GM18498 (cell line): Measurements from ENCODE around the gene PRB2.
"Not testable (repeated sequence)": the region's sequence is repeated elsewhere in the genome, so short reads cannot be mapped to it uniquely, and the experiment has no call there.

Experiments
- ATAC-seq: cut with Tn5 transposase; IDR thresholded peaks from one replicate; pipeline ENCODE4 v1.9.1; 2021; ENCODE audit warnings: mild to moderate bottlenecking, moderate library complexity; ENCODE audit not compliant: unreplicated experiment

Gene PRB2

DNA sequence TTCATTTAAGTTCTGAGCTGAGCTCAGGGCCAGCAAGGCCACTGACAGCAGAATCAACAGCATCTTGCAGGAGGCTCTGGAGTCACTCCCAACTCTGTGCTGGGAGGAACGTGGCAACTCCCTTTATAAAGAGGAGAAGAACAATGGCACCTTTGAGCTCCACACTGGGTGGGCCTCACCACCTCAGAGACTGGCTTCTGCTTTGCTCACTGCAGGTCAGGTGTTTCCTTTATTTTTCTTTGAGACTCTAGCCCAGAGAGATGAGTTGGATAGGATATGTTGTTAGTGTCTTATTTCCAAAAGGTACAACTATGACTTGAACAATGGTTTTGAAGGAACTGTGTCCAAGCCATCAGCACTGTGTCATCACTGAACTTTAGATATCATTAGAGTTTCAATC, at the start of gene PRB2:
TSS of gene PRB2 (minus strand) at position 101 of the 400 bp plus-strand sequence. CDS start at position 63, 38 bp downstream.
- ATAC-seq, result not testable (repeated sequence)

DNA sequence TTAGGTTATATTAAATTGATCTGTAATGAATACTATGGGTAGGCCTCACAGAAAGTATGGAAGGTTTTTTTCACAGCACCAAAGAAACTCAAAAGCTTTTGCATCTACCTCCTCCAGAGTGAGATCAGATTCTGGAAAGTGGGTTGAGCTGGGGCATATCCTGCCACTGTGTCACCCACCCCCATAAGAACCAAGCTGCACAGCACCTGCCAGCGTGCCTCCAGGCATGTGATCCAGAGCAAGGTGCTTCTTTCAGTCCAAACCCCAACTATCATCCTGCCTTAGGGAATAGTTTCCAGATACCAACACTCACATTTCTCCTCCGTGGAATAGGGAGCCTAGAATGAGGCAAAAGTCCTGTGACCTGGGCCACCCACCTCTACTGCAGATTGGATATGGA, 42.6 kb upstream of the PRB2 start:
- no peak for ATAC-seq

DNA sequence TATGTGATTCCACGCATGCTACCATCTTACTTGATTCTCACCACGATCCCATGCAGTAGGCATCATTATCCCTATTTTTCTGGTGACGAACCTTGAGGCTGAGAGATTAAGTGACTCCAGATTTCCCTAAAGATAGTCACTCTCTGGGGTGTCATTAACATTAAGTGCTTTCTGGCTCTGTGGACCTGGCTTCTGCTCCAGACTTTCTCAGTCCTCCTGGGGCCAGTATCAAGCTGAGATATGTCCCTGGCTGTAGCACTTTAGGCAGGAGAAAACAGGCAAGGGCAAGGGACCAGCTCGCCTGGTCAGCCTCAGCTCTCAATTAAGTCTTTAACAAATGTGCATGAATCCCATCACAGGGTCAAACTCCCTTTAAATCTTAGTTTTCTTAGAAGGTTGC, 38.3 kb upstream of the PRB2 start:
- no peak for ATAC-seq

DNA sequence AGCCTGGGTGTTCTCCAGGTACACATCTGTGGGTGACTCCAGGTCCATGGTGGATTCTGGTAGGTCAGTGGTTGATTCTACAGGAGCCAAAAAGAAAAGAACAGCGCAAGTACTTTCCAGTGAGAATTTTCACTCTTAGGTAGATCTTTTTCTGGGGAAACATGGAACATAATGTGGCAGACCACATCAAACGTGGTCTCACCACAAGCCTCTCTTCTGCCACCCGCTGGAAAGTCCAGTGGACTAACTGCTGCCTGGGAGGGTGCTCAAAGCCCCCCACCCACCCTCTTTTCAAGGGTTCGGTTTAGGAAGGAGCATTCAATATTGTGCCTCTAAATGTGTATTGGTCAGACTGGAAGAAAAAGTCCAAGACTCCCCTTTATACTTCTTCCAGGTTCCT, 36.1 kb upstream of the PRB2 start:
- no peak for ATAC-seq

DNA sequence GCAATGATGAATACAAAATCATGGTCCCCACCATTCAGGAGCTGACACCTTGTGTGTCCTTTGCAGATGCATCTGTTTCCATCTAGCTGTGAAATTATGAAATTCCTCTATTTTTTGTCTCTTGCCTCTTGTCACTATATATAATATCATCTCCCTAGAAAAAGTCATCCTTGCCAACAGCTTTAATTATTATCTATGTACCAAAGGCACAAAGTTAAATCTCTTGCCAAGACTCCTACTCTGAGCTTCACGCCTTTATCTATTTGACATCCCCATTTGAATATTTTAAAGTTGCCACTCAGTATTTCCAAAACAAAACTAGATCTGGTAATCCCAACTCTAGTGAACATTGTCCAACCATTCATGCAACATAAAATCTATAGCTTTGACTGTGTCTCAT, 32.0 kb upstream of the PRB2 start:
- no peak for ATAC-seq

DNA sequence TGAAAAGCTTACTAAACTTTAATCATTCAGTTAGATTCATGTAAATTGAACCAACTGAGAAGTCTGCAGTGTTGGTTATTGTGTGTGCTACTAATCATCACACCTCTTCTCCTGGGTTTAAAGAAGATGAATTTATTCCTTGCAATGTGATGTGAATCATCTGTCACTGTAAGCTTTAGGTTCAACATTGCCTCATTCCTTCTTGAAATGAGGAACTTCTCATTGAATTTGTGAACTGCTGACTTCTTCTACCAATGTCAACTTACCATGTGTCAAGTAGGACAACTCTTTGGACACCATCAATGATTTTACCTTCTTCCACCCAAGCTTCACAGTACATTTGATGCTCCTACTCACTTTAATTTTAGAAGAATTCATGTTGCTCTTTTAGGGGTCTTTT, 17.4 kb upstream of the PRB2 start:
- no peak for ATAC-seq

DNA sequence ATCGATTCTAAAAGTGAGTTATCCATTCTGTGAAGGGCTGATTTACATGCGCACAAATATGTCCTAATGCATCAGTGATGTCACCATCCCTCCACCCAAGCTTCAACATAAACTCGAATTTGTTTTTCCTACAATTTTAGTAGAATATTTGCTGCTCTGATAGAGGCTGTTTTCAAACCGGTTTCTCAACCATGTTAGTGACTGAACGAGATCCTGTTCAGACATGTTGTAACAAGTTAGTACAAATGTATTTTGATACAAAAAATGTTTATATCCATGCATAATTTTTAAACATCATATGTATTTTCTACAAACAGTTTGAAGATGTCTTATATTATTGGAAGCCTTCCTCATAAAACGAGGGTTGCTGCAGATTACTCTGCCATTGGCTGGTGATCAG, 12.7 kb upstream of the PRB2 start:
- ATAC-seq, result no peak

DNA sequence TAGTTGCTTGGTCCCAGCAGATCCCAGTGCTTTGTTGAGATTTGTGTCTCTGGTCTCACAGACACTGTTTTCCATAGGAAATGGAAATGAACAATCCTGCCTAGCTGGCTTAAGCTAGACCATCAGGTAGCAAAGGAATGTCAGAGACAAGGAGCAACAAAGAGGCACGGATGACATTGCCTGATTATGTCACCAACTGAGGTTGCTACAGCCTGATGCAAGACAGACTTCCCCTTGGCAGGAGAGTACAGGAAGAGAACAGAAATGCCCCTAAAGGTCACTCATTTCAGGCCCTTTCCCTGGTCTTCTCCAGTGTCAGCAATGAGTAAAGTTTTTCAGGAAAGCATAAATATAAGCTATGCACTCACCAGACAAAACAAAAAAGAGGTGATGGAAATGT, 2.0 kb upstream of the PRB2 start:
- ATAC-seq, result no peak

DNA sequence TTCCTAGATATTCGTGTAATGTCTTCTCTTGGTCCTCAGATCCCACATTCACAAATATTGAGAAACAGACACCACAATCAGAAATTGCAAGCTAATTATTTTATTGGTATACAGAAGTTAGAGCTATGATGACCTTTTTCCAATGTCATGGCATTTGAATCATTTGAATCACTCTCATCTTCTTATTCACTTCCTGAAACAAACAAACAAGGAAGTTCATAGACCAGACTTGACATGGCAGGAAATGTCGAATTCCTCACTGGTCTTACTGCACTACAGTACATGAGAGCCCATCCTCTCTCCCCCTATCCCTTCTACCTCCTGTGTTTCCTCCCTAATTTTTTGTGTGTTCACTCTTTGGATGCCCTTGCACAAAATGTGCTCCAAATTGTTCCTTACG, 3.9 kb downstream of the PRB2 start:
- ATAC-seq, result not testable (repeated sequence)

DNA sequence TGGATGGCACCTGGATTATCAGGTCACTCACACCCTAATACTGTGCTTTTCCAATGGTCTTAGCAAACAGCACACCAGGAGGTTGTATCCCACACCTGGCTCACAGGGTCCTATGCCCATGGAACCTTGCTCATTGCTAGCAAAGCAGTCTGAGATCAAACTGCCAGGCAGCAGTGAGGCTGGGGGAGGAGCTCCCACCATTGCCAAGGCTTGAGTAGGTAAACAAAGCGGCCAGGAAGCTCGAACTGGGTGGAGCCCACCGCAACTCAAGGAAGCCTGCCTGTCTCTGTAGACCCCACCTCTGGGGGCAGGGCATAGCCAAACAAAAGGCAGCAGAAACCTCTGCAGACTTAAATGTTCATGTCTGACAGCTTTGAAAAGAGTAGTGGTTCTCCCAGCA, 17.9 kb downstream of the PRB2 start:
- not testable (repeated sequence) for ATAC-seq

DNA sequence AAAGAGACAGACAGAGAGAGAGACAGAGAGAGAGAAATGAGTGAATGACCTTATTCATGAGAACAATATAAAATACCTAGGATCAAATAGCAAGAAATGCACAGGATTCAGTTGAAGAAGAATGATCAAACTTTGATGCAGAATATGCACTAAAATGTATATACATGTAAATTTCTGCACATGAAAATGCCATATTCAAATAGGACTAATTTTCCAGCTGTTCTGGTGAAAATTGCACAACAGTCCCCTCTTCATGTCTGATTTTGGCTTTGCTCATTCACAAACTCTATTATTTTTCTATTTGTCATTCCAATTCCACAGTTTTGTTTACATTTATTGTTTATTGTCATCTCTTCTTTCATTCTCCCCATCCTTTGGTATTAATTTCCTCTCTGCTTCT, 34.2 kb downstream of the PRB2 start:
- no peak for ATAC-seq

DNA sequence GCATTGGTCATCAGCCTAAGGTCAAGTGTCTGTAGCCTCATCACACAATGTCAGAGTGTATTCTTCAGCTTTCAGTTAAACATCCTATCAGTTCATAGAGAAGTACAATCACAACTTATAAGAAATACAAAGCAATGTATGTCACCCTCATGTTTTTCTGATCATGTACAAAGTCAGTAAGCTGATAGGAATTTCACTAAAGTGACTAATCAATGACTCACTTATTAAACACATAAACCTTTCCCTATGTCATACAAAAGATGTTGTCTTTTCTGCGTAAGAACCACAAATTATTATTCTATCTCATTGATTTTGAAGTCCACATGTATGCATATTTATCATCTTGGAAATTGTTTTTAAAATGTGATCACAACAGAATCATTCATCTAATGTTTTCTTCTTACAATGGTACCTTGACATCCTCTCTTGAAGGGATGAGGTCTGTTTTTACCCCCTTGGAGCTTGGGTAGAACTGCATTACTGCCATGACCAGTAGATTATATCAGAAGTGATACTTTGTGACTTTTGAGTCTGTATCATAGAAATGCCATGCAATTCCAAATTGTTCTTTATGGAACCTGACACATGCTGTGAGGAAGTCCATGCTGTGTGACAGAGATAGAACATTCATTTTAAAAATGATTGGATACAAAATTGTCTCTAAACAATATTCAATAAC, 35.0 kb downstream of the PRB2 start:
- ATAC-seq, result not testable (repeated sequence)

DNA sequence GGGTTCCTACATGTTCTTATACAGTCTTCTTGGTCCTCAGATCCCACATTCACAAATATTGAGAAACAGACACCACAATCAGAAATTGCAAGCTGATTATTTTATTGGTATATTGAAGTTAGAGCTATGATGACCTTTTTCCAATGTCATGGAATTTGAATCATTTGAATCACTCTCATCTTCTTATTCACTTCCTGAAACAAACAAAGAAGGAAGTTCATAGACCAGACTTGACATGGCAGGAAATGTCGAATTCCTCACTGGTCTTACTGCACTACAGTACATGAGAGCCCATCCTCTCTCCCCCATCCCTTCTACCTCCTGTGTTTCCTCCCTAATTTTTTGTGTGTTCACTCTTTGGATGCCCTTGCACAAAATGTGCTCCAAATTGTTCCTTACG, 43.6 kb downstream of the PRB2 start:
- not testable (repeated sequence) for ATAC-seq

DNA sequence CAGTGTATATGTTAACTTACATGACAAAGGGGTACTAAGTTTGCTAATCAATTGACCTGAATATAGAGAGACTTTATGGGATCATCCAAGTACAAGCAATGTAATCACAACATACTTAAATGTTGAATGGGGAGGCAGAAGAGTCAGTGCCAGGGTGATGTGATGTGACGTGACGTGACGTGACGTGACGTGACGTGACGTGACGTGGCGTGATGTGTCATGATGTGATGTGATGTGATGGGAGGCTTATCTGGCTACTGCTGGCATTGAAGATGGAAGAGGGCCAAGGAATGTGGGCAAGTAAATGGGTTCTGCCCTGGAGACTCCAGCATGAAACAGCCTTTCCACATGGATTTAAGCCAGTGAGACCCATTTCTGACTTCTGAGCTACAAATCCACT, 46.9 kb downstream of the PRB2 start:
- no peak for ATAC-seq

DNA sequence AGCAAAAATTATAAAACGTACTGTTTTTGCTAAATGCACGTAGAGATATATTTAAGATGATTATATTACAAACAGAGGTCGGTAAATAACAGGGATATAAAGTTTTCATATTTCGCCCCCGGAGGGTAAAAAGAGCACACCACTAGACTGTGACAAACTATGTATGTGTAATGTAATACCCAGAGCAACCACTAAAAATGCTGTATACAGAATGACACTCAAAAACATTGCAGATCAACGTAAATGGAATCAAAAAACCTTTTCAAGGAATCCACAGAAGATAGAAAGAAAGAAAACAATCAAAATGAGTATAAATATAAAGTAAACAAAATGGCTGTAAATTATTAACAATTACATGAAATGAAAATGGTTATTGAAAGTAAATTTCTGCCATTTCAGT, 47.6 kb downstream of the PRB2 start:
- ATAC-seq, result no peak

DNA sequence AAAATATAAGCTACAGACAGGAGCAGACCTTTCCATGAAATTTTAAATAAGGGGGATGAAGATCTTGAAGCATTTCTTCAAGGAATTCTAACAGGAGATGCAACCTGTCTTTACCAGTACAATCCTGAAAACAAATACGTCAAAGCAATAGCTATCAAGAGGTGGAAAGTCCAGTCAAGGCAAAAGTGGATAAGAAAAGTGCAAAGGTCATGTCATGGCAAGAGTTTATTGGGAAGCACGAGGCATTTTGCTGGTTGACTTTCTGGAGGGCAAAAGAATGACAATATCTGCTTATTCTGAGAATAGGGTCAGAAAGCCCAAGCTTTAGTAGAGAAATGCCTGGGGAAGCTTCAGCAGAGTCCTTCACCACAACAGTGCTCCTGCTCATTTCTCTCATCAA, 50.9 kb downstream of the PRB2 start:
- ATAC-seq, result no peak
